Mucosa of descending colon (tissue), 3 donors: ENCODE measurements around the gene FOXP1. TPM values are rescaled to one million over a fixed set of nuclear protein-coding genes. Genes with fewer than 3 reads are reported as not detected.
"Not testable (repeated sequence)": the region's sequence is repeated elsewhere in the genome, so short reads cannot be mapped to it uniquely, and the experiment has no call there.

ENCODE experiments used
- ATAC-seq: fragments of 200-7000 bp; cut with Tn5 transposase; one replicate; pipeline ENCODE4 v1.9.1; 2020; ENCODE audit warnings: mild to moderate bottlenecking, moderate library complexity
- DNase-seq, 3 donors: peaks; one replicate each; pipeline ENCODE4 v3.0.0-alpha.2; 2020
- H3K36me3 ChIP-seq: fragments of 200-600 bp; one replicate; pipeline ENCODE4 v1.8.0; 2021; ENCODE audit warnings: low read depth, mild to moderate bottlenecking
- H3K4me1 ChIP-seq: fragments of 200-600 bp; one replicate; pipeline ENCODE4 v1.8.0; 2021; ENCODE audit warnings: low read depth, mild to moderate bottlenecking
- H3K4me3 ChIP-seq: fragments of 200-600 bp; one replicate; pipeline ENCODE4 v1.8.0; 2021; ENCODE audit warnings: mild to moderate bottlenecking
- H3K9me3 ChIP-seq: fragments of 200-600 bp; one replicate; pipeline ENCODE4 v1.8.0; 2021; ENCODE audit warnings: mild to moderate bottlenecking
- intact Hi-C, 2 donors: fragments of 100-400 bp; cut with DNase I in 1 of 2; cut with micrococcal nuclease in 1 of 2; formaldehyde crosslinking; loops; one replicate each; pipeline versions ENCODE4 v1.11.0 to v1.11.1; 2022; cut with DNase I, micrococcal nuclease
- total RNA-seq, 3 donors: library from RNA; stranded (reverse); fragmentation: NEBNext Ultra II Directional in 2 of 3; extraction: Animal tissue kit (Norgen Biotek cat#: 25700) in 2 of 3; gene quantifications; one replicate each; pipeline versions ENCODE4 v1.2.1 to v1.2.4, GENCODE V29; 2021 to 2023
- TF ChIP-seq, protein P1 (sequence below): fragments of 200-600 bp; IDR thresholded peaks from one replicate; pipeline ENCODE4 v1.8.0; 2022; ENCODE audit warnings: antibody characterized with exemption, mild to moderate bottlenecking
- donor health status: DM: no; HTN: no; CAD: no; lungs with moderate emphysema.
- donor health status: DM: no; HTN: no; CAD: no.
- donor health status: DM: no; HTN: yes; CAD: no.

The FOXP1 gene
- total RNA-seq, 3 donors from 2014 or later = 133 to 217 (median 214) TPM

DNA sequence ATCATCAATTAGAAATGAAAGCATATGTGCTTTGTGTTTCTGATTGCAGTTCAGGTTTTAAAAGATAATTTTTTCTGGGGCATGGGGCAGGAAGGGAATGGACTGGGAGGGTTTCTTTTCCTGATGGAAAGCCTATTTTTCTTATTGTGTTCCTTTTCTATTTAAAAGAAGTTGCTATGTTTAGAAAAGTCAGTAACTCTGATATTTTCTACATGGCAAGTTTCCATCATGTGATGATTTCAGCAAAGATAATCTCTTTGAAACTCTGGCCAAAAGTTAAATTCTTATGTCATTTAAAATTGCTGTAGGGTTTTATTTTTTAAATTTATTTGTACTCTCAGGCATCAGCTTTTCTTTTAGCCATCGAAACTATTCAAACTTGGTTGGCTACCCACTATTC is 601.2 kb downstream of the FOXP1 start:
- Histone ChIP-seq H3K4me3 (no peak overlapping the region), H3K4me1 (peaks cover 5% of the 10 kb centered on the region), H3K36me3 (peaks cover 7% of the 10 kb centered on the region), H3K9me3 (no peaks in the 10 kb centered on the region)
- intact Hi-C loops = no loop called here
- ATAC-seq (no peak), DNase-seq (no peak)
- TF ChIP-seq, protein P1, sequence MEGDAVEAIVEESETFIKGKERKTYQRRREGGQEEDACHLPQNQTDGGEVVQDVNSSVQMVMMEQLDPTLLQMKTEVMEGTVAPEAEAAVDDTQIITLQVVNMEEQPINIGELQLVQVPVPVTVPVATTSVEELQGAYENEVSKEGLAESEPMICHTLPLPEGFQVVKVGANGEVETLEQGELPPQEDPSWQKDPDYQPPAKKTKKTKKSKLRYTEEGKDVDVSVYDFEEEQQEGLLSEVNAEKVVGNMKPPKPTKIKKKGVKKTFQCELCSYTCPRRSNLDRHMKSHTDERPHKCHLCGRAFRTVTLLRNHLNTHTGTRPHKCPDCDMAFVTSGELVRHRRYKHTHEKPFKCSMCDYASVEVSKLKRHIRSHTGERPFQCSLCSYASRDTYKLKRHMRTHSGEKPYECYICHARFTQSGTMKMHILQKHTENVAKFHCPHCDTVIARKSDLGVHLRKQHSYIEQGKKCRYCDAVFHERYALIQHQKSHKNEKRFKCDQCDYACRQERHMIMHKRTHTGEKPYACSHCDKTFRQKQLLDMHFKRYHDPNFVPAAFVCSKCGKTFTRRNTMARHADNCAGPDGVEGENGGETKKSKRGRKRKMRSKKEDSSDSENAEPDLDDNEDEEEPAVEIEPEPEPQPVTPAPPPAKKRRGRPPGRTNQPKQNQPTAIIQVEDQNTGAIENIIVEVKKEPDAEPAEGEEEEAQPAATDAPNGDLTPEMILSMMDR = no peak

DNA sequence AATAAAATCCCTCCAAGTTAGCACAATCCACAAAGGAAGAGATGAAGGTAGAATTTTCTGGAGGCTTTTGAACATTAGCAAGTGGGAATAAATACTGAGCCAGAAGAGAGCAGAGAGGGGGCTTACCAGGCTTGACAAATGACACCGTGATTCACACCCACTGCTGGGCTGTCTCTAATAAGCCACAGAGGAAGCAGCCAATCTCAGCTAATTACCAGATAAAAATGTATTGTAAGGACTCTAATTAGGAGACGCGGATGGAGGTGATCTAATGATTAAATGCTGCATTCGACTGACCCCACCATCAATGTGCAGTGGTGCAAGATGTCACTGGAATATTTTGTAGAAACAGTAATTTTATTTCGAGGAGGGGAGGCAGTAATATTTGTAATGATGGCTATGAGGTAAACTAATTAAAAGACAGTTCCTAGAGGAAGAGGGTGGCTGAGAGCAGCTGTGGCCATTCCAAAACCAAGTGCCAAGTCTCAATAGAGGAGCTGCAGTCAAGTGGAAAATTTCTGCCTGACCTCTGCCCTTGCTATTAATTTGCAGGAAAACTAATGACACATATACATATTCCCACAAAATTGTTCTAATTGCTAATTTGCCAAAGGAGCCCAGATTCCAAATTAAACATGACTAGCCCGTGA is 602.2 kb downstream of the FOXP1 start:
- Histone ChIP-seq H3K4me3 (no peak overlapping the region), H3K9me3 (no peaks in the 10 kb centered on the region), H3K4me1 (peaks cover 5% of the 10 kb centered on the region), H3K36me3 (peaks cover 15% of the 10 kb centered on the region)
- ATAC-seq (no peak), DNase-seq (no peak)
- intact Hi-C loops = no loop called here
- TF ChIP-seq, protein P1 = no peak

DNA sequence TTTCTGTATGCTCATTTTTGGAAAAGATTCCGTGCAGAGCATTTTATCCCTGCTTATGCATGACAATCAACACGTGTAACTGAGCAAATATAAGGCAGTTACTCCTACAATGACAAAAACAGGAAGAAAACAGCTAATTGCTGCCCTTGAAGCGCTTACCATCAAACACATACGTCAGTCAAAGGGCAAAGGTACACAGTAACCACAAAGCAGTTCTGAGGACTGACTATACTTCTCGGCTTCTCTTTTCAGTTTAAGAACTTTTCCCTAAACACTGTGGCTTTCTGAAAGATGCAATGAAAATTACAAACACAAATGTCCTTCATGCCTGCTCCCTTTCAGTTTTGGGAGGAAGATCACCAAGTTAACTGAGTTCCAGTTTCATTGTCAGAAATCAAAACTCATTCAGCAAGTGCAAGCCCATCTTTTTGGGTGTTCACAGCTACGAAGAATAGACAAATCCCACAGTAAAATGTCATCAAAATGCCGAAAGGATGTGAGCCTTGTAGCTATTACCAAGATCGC is 602.8 kb downstream of the FOXP1 start:
- Histone ChIP-seq H3K4me3 (no peak overlapping the region), H3K4me1 (peaks cover 5% of the 10 kb centered on the region), H3K36me3 (peaks cover 19% of the 10 kb centered on the region), H3K9me3 (no peaks in the 10 kb centered on the region)
- intact Hi-C loops = no loop called here
- no peak for DNase-seq
- TF ChIP-seq, protein P1 = no peak
- peak; percentile 56 for ATAC-seq

DNA sequence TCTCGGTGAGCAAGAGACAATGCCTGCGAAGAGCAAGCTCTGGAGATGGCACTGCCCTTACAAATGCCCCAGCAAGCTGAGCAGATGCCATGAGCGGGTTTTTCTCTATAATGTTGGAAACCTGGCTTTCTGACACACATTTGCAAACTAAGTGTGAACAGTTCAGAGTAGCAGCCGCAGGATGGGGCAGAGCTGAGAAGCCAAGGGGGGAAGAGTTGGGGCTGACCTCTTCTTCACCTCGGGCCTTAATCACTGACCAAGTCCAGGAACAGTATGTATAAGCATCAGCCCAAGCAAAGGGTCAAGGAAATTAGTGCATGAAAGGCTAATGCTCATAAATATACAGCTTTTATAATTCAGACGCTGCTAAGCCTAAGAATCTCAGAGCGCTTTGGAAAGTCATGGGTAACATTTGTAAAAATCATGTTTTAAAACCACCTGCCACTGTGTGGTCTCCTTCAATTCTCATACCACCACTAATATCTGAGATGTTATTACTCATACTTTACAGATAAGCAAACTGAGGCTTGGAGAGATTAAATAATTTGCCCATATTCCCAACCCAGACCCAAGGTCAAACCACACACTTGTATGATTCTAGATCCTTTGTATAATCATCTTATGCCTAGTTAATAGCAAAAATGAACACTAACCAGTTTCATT is 603.4 kb downstream of the FOXP1 start:
- no peaks in the 10 kb centered on the region for H3K9me3 ChIP-seq
- no peak overlapping the region for H3K4me3 ChIP-seq
- intact Hi-C loops = no loop called here
- DNase-seq = no peak
- H3K4me1 ChIP-seq = peaks cover 5% of the 10 kb centered on the region
- peaks cover 19% of the 10 kb centered on the region for H3K36me3 ChIP-seq
- no peak for ATAC-seq
- TF ChIP-seq, protein P1 = no peak

DNA sequence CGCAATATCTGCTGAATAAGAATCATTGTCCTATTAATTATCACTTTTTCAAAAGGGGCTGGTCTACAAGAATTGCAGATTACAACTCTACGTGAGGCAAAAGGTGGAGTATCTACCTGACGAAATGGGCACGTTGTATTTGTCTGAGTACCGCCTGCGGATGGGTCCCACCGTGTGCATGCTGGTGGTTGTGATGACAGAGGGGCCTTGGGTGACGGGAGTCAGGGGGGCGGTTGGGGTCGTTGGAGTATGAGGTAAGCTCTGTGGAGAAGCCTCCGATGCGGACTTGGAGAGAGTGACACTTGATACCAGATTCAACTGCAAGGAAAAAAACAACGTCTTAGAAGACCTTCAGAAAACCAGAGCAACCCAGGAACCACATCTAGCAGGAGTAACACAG is 605.8 kb downstream of the FOXP1 start:
- peaks cover 5% of the 10 kb centered on the region for H3K4me1 ChIP-seq
- peaks cover 19% of the 10 kb centered on the region for H3K36me3 ChIP-seq
- no peak overlapping the region for H3K4me3 ChIP-seq
- ATAC-seq (no peak), DNase-seq (no peak)
- intact Hi-C loops = no loop called here
- TF ChIP-seq, protein P1 = no peak
- no peaks in the 10 kb centered on the region for H3K9me3 ChIP-seq

DNA sequence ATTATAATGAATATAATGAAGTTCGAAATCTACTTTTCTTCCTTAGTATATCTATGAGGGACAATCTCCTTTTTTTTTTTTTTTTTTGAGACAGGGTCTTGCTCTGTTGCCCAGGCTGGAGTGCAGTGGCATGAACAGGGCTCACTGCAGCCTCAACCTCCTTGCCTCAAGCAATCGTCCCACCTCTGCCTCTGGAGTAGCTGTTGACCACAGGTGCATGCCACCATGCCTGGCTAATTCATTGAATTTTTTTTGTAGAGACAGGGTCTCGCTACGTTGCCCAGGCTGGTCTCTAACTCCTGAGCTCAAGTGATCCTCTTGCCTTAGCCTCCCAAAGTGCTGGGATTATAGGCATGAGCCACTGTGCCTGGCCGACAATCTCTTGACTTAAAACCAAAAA is 607.5 kb downstream of the FOXP1 start:
- DNase-seq, H3K4me1 ChIP-seq, intact Hi-C loops, ATAC-seq, H3K4me3 ChIP-seq, H3K9me3 ChIP-seq: not testable (repeated sequence)
- peaks cover 19% of the 10 kb centered on the region for H3K36me3 ChIP-seq
